ENCODE measurements around the gene COPZ1.

COPZ1 gene

GRCh38 chr12:54300732-54301427, 24.1 kb upstream of the COPZ1 start, which contains the start of gene NFE2:
NFE2 (minus strand) TSS chr12:54301015; CDS start chr12:54295248, 5,767 bp downstream.
- Histone ChIP-seq H3K9me3 (ENCODE audit: insufficient read depth, low read length) (no peaks in the 10 kb centered on the region), H3K4me1 (ENCODE audit: low read length) (0 out of 2 replicates have a peak, but pooled peaks cover 7% of the 10 kb centered on the region), H3K4me3 (ENCODE audit: low read length) (peak within 1 kb of the TSS; percentile 60), H3K9ac (ENCODE audit: low read length) (no peak within 1 kb of the TSS), H3K27me3 (ENCODE audit: low read depth, low read length) (peaks cover 63% of the 10 kb centered on the region), H3K79me2 (ENCODE audit: low read length) (no peaks in the 10 kb centered on the region), H3K27ac (ENCODE audit: low read length) (no peak within 1 kb of the TSS), H3K36me3 (replicated peaks; ENCODE audit: low read depth, low read length) (no peaks in the 10 kb centered on the region), H3K4me2 (ENCODE audit: low read length) (peak within 1 kb of the TSS; percentile 75), H2AFZ (ENCODE audit: low read depth, low read length) (0 out of 2 replicates have a peak within 1 kb of the TSS, but pooled peaks have one; percentile 7), H4K20me1 (ENCODE audit: insufficient read depth, low read length) (no peaks in the 10 kb centered on the region)
- TF ChIP-seq EZH2phosphoT487 (IDR thresholded peaks at IDR 0.05; ENCODE audit: low read depth): no peak
- no peak for TF ChIP-seq CTCF (IDR thresholded peaks at IDR 0.05; ENCODE audit: low read depth, low read length)

DNA sequence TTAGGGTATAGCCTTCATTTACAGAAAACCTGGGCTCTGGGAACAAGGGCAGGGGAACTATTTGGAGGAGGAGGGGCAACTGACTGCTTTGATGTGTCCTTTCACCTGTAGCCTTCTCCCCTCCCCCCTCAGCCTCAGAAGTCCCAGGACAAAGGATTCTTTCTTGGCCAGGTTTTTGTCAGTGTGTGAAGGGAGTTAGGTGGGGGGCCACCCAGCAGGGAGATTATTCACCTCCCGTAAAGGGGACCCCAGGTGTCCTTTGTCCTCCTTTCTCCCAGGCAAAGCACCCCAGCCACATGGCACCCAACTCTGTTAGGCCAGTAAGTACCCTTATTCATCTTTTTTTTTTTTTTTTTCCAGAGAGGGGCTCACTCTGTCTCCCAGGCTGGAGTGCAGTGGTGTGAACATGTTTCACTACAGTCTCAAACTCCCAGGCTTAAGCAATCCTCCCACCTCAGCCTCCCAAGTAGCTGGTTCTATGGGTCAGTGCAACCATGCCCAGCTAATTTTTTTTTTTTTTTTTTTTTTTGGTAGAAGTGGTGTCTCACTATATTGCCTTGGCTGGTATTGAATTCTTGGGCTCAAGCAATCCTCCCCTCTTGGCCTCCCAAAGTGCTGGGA, 23.4 kb upstream of the COPZ1 start:
- Histone ChIP-seq H3K27me3 (ENCODE audit: low read depth, low read length) (peaks cover 63% of the 10 kb centered on the region), H3K4me1 (ENCODE audit: low read length) (0 out of 2 replicates have a peak, but pooled peaks cover 7% of the 10 kb centered on the region), H3K27ac (ENCODE audit: low read length) (no peak overlapping the region), H3K4me2 (ENCODE audit: low read length) (peak overlapping the region; percentile 75), H3K79me2 (ENCODE audit: low read length) (no peaks in the 10 kb centered on the region), H3K36me3 (replicated peaks; ENCODE audit: low read depth, low read length) (no peaks in the 10 kb centered on the region), H3K9ac (ENCODE audit: low read length) (no peak overlapping the region), H3K9me3 (ENCODE audit: insufficient read depth, low read length) (no peaks in the 10 kb centered on the region), H4K20me1 (ENCODE audit: insufficient read depth, low read length) (no peaks in the 10 kb centered on the region), H3K4me3 (ENCODE audit: low read length) (peak overlapping the region; percentile 60), H2AFZ (ENCODE audit: low read depth, low read length) (no peak overlapping the region)
- no peak for TF ChIP-seq CTCF (IDR thresholded peaks at IDR 0.05; ENCODE audit: low read depth, low read length)
- TF ChIP-seq EZH2phosphoT487 (IDR thresholded peaks at IDR 0.05; ENCODE audit: low read depth): no peak

DNA sequence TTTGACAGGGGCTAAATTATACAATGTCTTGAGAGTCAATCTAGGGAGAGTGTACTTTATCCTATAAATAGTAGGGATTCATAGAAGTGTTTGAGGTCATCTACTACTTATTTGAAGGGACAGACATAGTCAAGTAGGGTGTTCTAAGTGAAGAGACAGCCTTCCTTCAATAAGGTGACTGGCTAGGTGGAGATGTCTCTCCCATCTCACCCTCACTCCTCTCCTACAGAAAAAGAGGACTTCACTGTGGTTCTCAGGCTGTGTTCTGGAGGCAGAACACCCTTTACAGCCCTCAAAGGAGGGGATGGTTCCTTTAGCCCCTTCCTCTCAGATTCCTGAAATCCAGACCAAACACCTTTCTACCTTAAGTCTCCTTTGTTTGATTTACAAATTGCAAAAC, 21.3 kb upstream of the COPZ1 start:
- Histone ChIP-seq H3K4me3 (ENCODE audit: low read length) (peak overlapping the region; percentile 44; the same call in 1 of the 2 replicates), H4K20me1 (ENCODE audit: insufficient read depth, low read length) (no peaks in the 10 kb centered on the region), H3K9ac (ENCODE audit: low read length) (no peak overlapping the region), H3K4me2 (ENCODE audit: low read length) (no peak overlapping the region), H3K4me1 (ENCODE audit: low read length) (0 out of 2 replicates have a peak, but pooled peaks cover 7% of the 10 kb centered on the region), H3K36me3 (replicated peaks; ENCODE audit: low read depth, low read length) (no peaks in the 10 kb centered on the region), H3K27me3 (ENCODE audit: low read depth, low read length) (peaks cover 61% of the 10 kb centered on the region), H3K27ac (ENCODE audit: low read length) (no peak overlapping the region), H3K9me3 (ENCODE audit: insufficient read depth, low read length) (no peaks in the 10 kb centered on the region), H3K79me2 (ENCODE audit: low read length) (no peaks in the 10 kb centered on the region), H2AFZ (ENCODE audit: low read depth, low read length) (no peak overlapping the region)
- no peak for TF ChIP-seq EZH2phosphoT487 (IDR thresholded peaks at IDR 0.05; ENCODE audit: low read depth)
- no peak for TF ChIP-seq CTCF (IDR thresholded peaks at IDR 0.05; ENCODE audit: low read depth, low read length)

- Histone ChIP-seq H3K9ac (ENCODE audit: low read length) (no peak overlapping the region), H3K27ac (ENCODE audit: low read length) (no peak overlapping the region), H2AFZ (ENCODE audit: low read depth, low read length) (peak overlapping the region; percentile 25; the same call in 1 of the 2 replicates), H3K4me2 (ENCODE audit: low read length) (peak overlapping the region; percentile 48), H3K79me2 (ENCODE audit: low read length) (no peaks in the 10 kb centered on the region), H3K27me3 (ENCODE audit: low read depth, low read length) (peaks cover 55% of the 10 kb centered on the region), H3K4me3 (ENCODE audit: low read length) (peak overlapping the region; percentile 44), H3K4me1 (ENCODE audit: low read length) (0 out of 2 replicates have a peak, but pooled peaks cover 7% of the 10 kb centered on the region), H3K36me3 (replicated peaks; ENCODE audit: low read depth, low read length) (no peaks in the 10 kb centered on the region), H4K20me1 (ENCODE audit: insufficient read depth, low read length) (no peaks in the 10 kb centered on the region), H3K9me3 (ENCODE audit: insufficient read depth, low read length) (no peaks in the 10 kb centered on the region)
- TF ChIP-seq CTCF (IDR thresholded peaks at IDR 0.05; ENCODE audit: low read depth, low read length): no peak
- no peak for TF ChIP-seq EZH2phosphoT487 (IDR thresholded peaks at IDR 0.05; ENCODE audit: low read depth)
Observed at GRCh38 chr12:54304187-54304810, 20.6 kb upstream of the COPZ1 start.

All from OCI-LY3 (cell line).